Panc1 (cell line): Measurements from ENCODE around the gene SAGE1.

ENCODE experiments used
- CTCF ChIP-seq: fragments of 450-650 bp; IDR thresholded peaks from 2 replicates; pipeline ENCODE4 v1.5.1; 2017; ENCODE audit warnings: mild to moderate bottlenecking
- POLR2AphosphoS5 ChIP-seq: IDR thresholded peaks from 2 replicates; pipeline ENCODE4 v1.6.1; 2012; ENCODE audit warnings: mild to moderate bottlenecking, low read depth, low read length, moderate library complexity
- REST ChIP-seq, 2 experiments: IDR thresholded peaks; 2 replicates each; pipeline ENCODE4 v1.6.1; 2011 to 2012; ENCODE audit warnings: low read depth in 2 of 2, control low read depth in 1 of 2, low read length in 1 of 2, mild to moderate bottlenecking in 1 of 2, moderate library complexity in 1 of 2; ENCODE audit not compliant: insufficient read depth in 1 of 2
- SIN3A ChIP-seq: IDR thresholded peaks from 2 replicates; pipeline ENCODE4 v1.6.1; 2012; ENCODE audit warnings: low read depth, mild to moderate bottlenecking, low read length, moderate library complexity, borderline replicate concordance; ENCODE audit not compliant: insufficient read depth
- TCF7L2 ChIP-seq: IDR thresholded peaks from 2 replicates; pipeline ENCODE4 v1.6.1; 2011; ENCODE audit warnings: mild to moderate bottlenecking, low read depth, low read length, inconsistent platforms

- TF ChIP-seq CTCF (no peak), POLR2AphosphoS5 (no peak), SIN3A (no peak), TCF7L2 (no peak), REST (IDR thresholded peaks at IDR 0.05; ENCODE audit: insufficient read depth in 1 of 2, low read depth in 2 of 2, low read length in 1 of 2) (no peak)
These were observed 735 bp upstream of the SAGE1 start for GRCh38 chrX:135892781-135893180.
